ENCODE results near the gene MYO5B.
"Not testable (repeated sequence)": the region's sequence is repeated elsewhere in the genome, so short reads cannot be mapped to it uniquely, and the experiment has no call there.

DNA sequence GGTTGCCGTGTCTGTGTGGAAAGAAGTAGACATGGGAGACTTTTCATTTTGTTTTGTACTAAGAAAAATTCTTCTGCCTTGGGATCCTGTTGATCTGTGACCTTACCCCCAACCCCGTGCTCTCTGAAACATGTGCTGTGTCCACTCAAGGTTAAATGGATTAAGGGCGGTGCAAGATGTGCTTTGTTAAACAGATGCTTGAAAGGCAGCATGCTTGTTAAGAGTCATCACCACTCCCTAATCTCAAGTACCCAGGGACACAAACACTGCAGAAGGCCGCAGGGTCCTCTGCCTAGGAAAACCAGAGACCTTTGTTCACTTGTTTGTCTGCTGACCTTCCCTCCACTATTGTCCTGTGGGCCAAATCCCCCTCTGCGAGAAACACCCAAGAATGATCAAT lies 394.5 kb downstream of the MYO5B start:
- TF ChIP-seq, protein P1, sequence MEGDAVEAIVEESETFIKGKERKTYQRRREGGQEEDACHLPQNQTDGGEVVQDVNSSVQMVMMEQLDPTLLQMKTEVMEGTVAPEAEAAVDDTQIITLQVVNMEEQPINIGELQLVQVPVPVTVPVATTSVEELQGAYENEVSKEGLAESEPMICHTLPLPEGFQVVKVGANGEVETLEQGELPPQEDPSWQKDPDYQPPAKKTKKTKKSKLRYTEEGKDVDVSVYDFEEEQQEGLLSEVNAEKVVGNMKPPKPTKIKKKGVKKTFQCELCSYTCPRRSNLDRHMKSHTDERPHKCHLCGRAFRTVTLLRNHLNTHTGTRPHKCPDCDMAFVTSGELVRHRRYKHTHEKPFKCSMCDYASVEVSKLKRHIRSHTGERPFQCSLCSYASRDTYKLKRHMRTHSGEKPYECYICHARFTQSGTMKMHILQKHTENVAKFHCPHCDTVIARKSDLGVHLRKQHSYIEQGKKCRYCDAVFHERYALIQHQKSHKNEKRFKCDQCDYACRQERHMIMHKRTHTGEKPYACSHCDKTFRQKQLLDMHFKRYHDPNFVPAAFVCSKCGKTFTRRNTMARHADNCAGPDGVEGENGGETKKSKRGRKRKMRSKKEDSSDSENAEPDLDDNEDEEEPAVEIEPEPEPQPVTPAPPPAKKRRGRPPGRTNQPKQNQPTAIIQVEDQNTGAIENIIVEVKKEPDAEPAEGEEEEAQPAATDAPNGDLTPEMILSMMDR (conservative IDR thresholded peaks at IDR 0.05), result not testable (repeated sequence)
- not testable (repeated sequence) for TF ChIP-seq ZFX (IDR thresholded peaks at IDR 0.05)
